ENCODE data around the gene UBAP2.
"Not testable (repeated sequence)": the region's sequence is repeated elsewhere in the genome, so short reads cannot be mapped to it uniquely, and the experiment has no call there.

UBAP2 gene

GRCh38 chr9:34049630-34050384, 1.1 kb upstream of the UBAP2 start:
- DNase-seq (ENCODE audit: low read depth, low spot score), result no peak

- DNase-seq (ENCODE audit: low read depth, low spot score), result no peak
These were observed 592 bp downstream of the UBAP2 start for GRCh38 chr9:34047864-34048726.

GRCh38 chr9:34046784-34047379, 1.8 kb downstream of the UBAP2 start:
- DNase-seq (ENCODE audit: low read depth, low spot score), result no peak

GRCh38 chr9:34045903-34046302, 2.8 kb downstream of the UBAP2 start:
- DNase-seq (ENCODE audit: low read depth, low spot score), result no peak

- not testable (repeated sequence) for DNase-seq (ENCODE audit: low read depth, low spot score)
These were observed 6.6 kb downstream of the UBAP2 start for GRCh38 chr9:34042074-34042473.

- not testable (repeated sequence) for DNase-seq (ENCODE audit: low read depth, low spot score)
These were observed 9.8 kb downstream of the UBAP2 start for GRCh38 chr9:34038851-34039250.

GRCh38 chr9:34037626-34038025, 11.1 kb downstream of the UBAP2 start:
- DNase-seq (ENCODE audit: low read depth, low spot score), result no peak

GRCh38 chr9:34036625-34037024, 12.1 kb downstream of the UBAP2 start:
- no peak for DNase-seq (ENCODE audit: low read depth, low spot score)

GRCh38 chr9:34035656-34036055, 13.0 kb downstream of the UBAP2 start:
- DNase-seq (ENCODE audit: low read depth, low spot score), result no peak

- DNase-seq (ENCODE audit: low read depth, low spot score), result no peak
These were observed 14.0 kb downstream of the UBAP2 start for GRCh38 chr9:34034698-34035065.

- no peak for DNase-seq (ENCODE audit: low read depth, low spot score)
These were observed 16.1 kb downstream of the UBAP2 start for GRCh38 chr9:34032631-34033030.

- DNase-seq (ENCODE audit: low read depth, low spot score), result no peak
These were observed 20.7 kb downstream of the UBAP2 start for GRCh38 chr9:34027845-34028574.

GRCh38 chr9:34025811-34026210, 22.9 kb downstream of the UBAP2 start:
- no peak for DNase-seq (ENCODE audit: low read depth, low spot score)

- DNase-seq (ENCODE audit: low read depth, low spot score), result no peak
These were observed 23.6 kb downstream of the UBAP2 start for GRCh38 chr9:34025062-34025461.

- DNase-seq (ENCODE audit: low read depth, low spot score), result not testable (repeated sequence)
These were observed 24.2 kb downstream of the UBAP2 start for GRCh38 chr9:34024476-34024875.

- DNase-seq (ENCODE audit: low read depth, low spot score), result no peak
These were observed 32.5 kb downstream of the UBAP2 start for GRCh38 chr9:34016149-34016548.

GRCh38 chr9:34010979-34011378, 37.7 kb downstream of the UBAP2 start:
- no peak for DNase-seq (ENCODE audit: low read depth, low spot score)

- DNase-seq (ENCODE audit: low read depth, low spot score), result no peak
These were observed 46.7 kb downstream of the UBAP2 start for GRCh38 chr9:34001951-34002350.

- no peak for DNase-seq (ENCODE audit: low read depth, low spot score)
These were observed 47.4 kb downstream of the UBAP2 start for GRCh38 chr9:34001298-34001697.

- DNase-seq (ENCODE audit: low read depth, low spot score), result no peak
These were observed 53.2 kb downstream of the UBAP2 start for GRCh38 chr9:33995449-33995848.

- DNase-seq (ENCODE audit: low read depth, low spot score), result no peak
These were observed 55.6 kb downstream of the UBAP2 start for GRCh38 chr9:33993104-33993503.

- DNase-seq (ENCODE audit: low read depth, low spot score), result no peak
These were observed 56.1 kb downstream of the UBAP2 start for GRCh38 chr9:33992632-33993031.

Data from brain pericyte (primary cell).